ENCODE results near the gene SPCS2. TPM values are rescaled to one million over a fixed set of nuclear protein-coding genes. Genes with fewer than 3 reads are reported as not detected.
A peak's percentile ranks its signal among the peaks of the same experiment; 100 is the strongest.

Gene SPCS2
- total and polyA plus RNA-seq, 4 donors: 32.4 to 186 (median 59.6) TPM

DNA sequence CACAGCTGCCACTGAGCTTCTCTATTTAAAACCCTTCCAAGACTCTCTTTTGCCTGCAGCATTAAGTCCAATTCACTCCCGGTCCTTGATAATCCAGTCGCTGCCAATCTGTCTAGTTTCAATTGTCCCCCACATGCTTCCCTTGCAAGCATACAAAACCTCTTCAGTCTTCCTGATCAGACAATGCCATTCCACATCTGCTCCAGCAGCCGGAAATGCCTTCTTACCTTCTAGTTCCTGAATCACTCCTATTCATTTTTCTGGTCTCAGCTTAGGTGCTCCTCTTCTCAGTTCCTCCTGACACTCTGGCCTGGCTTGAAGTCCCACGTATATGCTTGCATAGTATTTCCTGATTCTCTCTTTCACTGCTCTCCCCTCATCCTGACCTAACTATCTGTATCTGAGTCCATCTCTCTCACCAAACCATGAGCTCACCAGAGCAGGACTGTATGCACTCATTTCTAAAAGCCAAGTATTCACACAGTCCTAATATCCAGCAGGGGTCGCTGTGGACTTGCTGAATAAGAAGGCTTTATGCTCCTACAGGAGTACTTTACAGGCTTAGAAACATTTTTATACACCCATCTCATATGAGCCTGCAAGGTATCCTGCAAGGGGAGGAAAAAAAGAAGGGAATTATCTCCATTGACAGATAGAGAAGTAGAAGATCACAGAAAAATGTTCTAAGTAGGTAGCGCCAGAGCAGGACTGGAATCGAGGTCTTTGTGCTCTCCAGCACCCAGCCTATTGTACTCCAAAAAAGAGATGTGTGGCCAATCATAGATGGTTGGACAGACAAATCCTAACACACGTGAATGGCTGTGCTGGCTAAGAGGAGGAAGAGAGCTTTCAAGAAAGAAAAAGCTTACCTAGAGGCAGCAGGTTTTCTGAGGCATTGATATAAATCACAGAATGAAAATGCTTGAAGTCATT, 19.4 kb upstream of the SPCS2 start:
- H3K9me3 ChIP-seq (ENCODE audit: control insufficient read depth in 4 of 4, low read length in 3 of 4): no peaks in the 10 kb centered on the region
- WGBS: 64% methylated on average over 8 of the region's 8 CpGs
- no peak overlapping the region for H3K4me3 ChIP-seq (ENCODE audit: low read depth in 1 of 3, low read length in 3 of 3)
- TF ChIP-seq SP1 (IDR thresholded peaks at IDR 0.05) (no peak), RAD21 (IDR thresholded peaks at IDR 0.05) (peak; percentile 96 to 97)
- TF ChIP-seq, protein P1, sequence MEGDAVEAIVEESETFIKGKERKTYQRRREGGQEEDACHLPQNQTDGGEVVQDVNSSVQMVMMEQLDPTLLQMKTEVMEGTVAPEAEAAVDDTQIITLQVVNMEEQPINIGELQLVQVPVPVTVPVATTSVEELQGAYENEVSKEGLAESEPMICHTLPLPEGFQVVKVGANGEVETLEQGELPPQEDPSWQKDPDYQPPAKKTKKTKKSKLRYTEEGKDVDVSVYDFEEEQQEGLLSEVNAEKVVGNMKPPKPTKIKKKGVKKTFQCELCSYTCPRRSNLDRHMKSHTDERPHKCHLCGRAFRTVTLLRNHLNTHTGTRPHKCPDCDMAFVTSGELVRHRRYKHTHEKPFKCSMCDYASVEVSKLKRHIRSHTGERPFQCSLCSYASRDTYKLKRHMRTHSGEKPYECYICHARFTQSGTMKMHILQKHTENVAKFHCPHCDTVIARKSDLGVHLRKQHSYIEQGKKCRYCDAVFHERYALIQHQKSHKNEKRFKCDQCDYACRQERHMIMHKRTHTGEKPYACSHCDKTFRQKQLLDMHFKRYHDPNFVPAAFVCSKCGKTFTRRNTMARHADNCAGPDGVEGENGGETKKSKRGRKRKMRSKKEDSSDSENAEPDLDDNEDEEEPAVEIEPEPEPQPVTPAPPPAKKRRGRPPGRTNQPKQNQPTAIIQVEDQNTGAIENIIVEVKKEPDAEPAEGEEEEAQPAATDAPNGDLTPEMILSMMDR (IDR thresholded peaks at IDR 0.05; ENCODE audit: low read depth, low read length, missing input control): peak; percentile 85
- H3K27me3 ChIP-seq (ENCODE audit: control insufficient read depth in 4 of 4, insufficient read depth in 4 of 4, low read length in 3 of 4): no peaks in the 10 kb centered on the region
- H3K9ac ChIP-seq (ENCODE audit: low read depth in 1 of 2, low read length in 2 of 2): no peak overlapping the region
- peak; percentile 62 for DNase-seq (ENCODE audit: low spot score)
- H3K27ac ChIP-seq (ENCODE audit: low read depth in 1 of 2, low read length in 2 of 2): no peak overlapping the region
- peaks cover 0 to 15% (median 9%) of the 10 kb centered on the region in 4 donors for H3K36me3 ChIP-seq (ENCODE audit: control insufficient read depth in 4 of 4, insufficient read depth in 3 of 4, low read depth in 1 of 4, low read length in 3 of 4)
- no peaks in the 10 kb centered on the region for H3K4me1 ChIP-seq (ENCODE audit: control insufficient read depth in 4 of 4, insufficient read depth in 4 of 4, low read length in 3 of 4)

DNA sequence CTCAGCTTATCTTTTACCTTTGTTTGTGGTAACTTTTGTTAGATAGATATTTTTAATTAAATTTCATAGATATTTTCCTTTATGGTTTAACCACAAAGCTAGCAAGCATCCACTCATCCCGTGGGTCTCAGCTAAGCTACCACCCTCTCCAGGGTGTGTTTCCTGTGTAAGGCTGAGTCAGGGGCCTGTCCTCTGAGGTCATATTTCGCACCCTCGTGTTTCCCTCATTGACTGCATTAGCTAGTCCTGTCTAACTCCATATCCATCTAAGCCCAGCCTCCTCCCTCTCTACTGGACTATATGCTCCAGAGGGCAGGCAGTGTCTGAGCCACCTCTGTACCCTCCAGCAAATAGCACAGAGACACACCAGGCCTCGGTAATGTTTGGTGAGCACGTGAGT, 16.9 kb upstream of the SPCS2 start:
- WGBS: 83% methylated on average over 5 of the region's 5 CpGs
- Histone ChIP-seq H3K36me3 (ENCODE audit: control insufficient read depth in 4 of 4, insufficient read depth in 3 of 4, low read depth in 1 of 4, low read length in 3 of 4) (peaks cover 2 to 21% (median 14%) of the 10 kb centered on the region in 4 donors), H3K9me3 (ENCODE audit: control insufficient read depth in 4 of 4, low read length in 3 of 4) (no peaks in the 10 kb centered on the region), H3K27me3 (ENCODE audit: control insufficient read depth in 4 of 4, insufficient read depth in 4 of 4, low read length in 3 of 4) (no peaks in the 10 kb centered on the region), H3K4me3 (ENCODE audit: low read depth in 1 of 3, low read length in 3 of 3) (no peak overlapping the region), H3K9ac (ENCODE audit: low read depth in 1 of 2, low read length in 2 of 2) (no peak overlapping the region), H3K27ac (ENCODE audit: low read depth in 1 of 2, low read length in 2 of 2) (no peak overlapping the region), H3K4me1 (ENCODE audit: control insufficient read depth in 4 of 4, insufficient read depth in 4 of 4, low read length in 3 of 4) (no peaks in the 10 kb centered on the region)
- TF ChIP-seq TAF1 (conservative IDR thresholded peaks at IDR 0.05) (no peak), EGR1 (IDR thresholded peaks at IDR 0.05; ENCODE audit: low read depth in 2 of 2) (no peak), HNF4G (IDR thresholded peaks at IDR 0.05) (no peak), RXRA (IDR thresholded peaks at IDR 0.05) (no peak), RAD21 (IDR thresholded peaks at IDR 0.05) (no peak), JUND (IDR thresholded peaks at IDR 0.05) (no peak), HNF4A (conservative IDR thresholded peaks at IDR 0.05) (no peak), GABPA (IDR thresholded peaks at IDR 0.05 in 1 of 2, conservative IDR thresholded peaks at IDR 0.05 in 1 of 2) (no peak), SP1 (IDR thresholded peaks at IDR 0.05) (no peak), NR2F2 (IDR thresholded peaks at IDR 0.05) (no peak)
- TF ChIP-seq, protein P2, sequence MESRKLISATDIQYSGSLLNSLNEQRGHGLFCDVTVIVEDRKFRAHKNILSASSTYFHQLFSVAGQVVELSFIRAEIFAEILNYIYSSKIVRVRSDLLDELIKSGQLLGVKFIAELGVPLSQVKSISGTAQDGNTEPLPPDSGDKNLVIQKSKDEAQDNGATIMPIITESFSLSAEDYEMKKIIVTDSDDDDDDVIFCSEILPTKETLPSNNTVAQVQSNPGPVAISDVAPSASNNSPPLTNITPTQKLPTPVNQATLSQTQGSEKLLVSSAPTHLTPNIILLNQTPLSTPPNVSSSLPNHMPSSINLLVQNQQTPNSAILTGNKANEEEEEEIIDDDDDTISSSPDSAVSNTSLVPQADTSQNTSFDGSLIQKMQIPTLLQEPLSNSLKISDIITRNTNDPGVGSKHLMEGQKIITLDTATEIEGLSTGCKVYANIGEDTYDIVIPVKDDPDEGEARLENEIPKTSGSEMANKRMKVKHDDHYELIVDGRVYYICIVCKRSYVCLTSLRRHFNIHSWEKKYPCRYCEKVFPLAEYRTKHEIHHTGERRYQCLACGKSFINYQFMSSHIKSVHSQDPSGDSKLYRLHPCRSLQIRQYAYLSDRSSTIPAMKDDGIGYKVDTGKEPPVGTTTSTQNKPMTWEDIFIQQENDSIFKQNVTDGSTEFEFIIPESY (IDR thresholded peaks at IDR 0.05): no peak
- TF ChIP-seq, protein P1 (IDR thresholded peaks at IDR 0.05; ENCODE audit: low read depth, low read length, missing input control): no peak
- no peak for DNase-seq (ENCODE audit: low spot score)
